Measurements from ENCODE around the gene MED12L.

MED12L gene

DNA sequence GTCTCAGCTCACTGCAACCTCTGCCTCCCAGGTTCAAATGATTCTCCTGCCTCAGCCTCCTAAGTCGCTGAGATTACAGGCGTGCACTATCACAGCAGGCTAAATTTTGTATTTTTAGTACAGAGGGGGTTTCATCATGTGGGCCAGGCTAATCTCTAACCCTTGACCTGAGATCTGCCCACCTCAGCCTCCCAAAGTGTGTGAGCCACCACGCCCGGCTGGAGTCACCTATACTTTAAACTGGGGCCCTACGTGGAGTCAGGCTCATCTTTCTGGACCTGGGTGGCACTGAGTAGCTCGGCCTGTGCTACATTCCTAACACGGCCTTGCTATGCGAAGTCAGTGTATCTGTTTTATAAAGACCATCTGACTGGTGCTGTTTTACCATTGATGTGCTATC lies 111.8 kb downstream of the MED12L start:
- no peak overlapping the region for H3K4me3 ChIP-seq (ENCODE audit: low read depth, low read length)
- TF ChIP-seq, protein P1, sequence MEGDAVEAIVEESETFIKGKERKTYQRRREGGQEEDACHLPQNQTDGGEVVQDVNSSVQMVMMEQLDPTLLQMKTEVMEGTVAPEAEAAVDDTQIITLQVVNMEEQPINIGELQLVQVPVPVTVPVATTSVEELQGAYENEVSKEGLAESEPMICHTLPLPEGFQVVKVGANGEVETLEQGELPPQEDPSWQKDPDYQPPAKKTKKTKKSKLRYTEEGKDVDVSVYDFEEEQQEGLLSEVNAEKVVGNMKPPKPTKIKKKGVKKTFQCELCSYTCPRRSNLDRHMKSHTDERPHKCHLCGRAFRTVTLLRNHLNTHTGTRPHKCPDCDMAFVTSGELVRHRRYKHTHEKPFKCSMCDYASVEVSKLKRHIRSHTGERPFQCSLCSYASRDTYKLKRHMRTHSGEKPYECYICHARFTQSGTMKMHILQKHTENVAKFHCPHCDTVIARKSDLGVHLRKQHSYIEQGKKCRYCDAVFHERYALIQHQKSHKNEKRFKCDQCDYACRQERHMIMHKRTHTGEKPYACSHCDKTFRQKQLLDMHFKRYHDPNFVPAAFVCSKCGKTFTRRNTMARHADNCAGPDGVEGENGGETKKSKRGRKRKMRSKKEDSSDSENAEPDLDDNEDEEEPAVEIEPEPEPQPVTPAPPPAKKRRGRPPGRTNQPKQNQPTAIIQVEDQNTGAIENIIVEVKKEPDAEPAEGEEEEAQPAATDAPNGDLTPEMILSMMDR (IDR thresholded peaks at IDR 0.05; ENCODE audit: borderline replicate concordance, insufficient read depth, low read depth, low read length) = no peak

DNA sequence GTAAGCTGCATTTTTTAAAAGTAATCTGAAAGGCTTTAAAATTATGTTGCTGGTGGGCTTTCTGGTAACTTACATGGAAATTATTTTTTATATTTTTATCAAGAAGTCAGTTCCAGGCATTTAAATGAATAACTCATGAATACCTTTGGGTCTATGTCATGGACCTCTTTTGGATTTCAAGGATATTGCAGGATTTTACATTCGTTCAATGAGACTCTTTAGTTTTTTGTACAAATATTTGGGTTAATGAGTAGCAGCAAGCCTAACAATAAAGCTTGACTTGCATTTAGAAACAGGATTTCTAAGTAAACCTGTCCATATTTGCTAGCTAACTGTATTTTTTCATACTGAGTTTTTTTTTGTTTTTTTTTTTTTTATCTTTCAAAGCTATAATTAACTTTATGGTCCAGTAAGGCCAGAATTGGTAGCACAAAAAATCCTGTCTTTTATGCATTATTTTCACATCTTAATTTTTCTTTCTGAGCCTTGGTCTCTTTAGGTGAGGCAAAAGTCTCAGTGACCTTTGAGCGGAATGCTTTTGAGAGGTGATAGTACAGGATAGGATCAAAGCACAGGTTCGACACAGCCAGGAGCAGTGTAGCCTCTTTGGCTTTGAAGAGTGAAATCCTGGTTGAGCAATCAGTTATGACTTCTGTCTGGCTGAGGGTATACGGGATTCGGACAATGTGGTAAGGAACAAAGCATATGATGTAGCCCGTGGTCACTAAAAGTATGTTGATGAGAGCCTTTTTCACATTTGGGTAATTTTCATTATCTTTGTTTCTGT lies 112.7 kb downstream of the MED12L start:
- TF ChIP-seq, protein P1 (IDR thresholded peaks at IDR 0.05; ENCODE audit: borderline replicate concordance, insufficient read depth, low read depth, low read length) = no peak
- no peak overlapping the region for H3K4me3 ChIP-seq (ENCODE audit: low read depth, low read length)

DNA sequence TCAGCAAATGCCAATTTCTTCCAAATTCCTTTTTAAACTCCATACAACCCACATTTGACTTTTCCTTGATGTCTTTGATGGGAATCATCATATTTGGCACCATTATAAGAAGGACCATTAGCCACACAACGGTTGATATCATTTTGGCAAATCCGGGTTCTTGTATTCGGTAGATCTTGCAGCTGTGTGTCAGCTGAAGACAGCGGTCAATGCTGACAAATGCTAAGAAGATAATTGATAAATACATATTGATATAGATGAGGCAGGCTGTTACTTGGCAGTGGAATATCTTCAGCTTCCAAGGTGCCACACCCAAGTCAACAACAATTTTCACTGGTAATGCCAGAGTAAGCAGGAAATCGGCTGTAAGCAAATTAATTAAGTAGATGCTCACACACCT lies 113.4 kb downstream of the MED12L start:
- H3K4me3 ChIP-seq (ENCODE audit: low read depth, low read length) = no peak overlapping the region
- TF ChIP-seq, protein P1 (IDR thresholded peaks at IDR 0.05; ENCODE audit: borderline replicate concordance, insufficient read depth, low read depth, low read length) = no peak

DNA sequence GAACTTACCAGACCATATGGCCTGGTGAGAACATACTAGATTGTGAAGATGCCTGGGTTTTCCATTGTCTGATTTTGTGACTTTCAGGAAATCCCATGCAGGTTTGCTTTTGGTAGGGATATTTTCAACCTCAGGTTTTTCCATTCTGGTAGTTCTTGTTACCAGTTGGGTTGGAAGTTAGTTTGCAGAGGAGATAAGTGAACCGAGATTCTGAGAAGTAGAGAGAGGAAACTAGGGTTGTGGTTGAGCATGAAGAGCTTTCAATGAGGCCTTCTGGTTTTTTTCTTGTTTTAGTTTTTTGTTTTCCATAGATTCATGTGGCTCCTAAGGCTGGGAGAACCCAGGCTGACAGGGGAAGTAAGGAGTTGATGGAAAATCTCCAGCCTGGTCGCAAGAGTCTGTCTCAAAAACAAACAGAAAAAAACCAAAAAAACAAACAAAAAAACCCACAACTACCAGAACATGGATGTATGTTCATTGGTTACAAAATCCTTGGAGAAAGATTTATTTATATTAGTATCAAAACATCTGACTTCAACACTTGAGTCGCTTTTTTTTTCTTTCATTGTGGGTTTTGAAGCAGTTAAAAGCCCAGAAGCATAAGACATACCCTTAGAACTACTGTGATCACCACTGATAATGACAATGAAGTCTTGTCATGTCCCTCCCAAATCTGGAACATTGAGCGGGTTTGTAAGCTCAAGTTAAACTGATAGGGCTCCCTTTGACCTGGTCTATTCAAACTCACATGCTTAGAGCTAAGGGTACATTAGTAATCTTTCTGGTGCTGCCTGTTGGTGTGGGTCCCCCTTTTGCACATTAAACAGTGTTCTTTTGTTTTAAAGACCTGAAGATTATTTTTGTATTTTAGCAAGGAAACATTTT lies 114.3 kb downstream of the MED12L start:
- H3K4me3 ChIP-seq (ENCODE audit: low read depth, low read length) = no peak overlapping the region
- TF ChIP-seq, protein P1 (IDR thresholded peaks at IDR 0.05; ENCODE audit: borderline replicate concordance, insufficient read depth, low read depth, low read length) = no peak

DNA sequence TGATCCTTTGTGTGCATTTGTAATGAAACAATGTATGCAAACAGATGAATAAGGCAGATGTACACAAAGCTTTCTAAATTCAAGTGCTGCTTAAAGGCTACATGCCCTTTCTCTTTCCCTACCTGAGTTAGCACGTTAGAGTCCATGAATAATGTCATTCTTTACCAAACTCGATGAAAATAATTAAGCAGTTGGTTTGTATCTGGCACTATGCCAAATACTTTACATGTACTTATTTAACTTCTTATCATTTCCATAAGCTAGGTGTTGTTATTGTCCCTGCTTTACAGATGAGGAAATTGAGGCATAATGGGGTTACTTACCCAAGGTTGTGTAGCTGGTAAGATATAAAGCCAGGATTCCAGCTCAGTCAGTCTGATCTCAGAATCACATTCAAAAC lies 115.1 kb downstream of the MED12L start:
- no peak overlapping the region for H3K4me3 ChIP-seq (ENCODE audit: low read depth, low read length)
- TF ChIP-seq, protein P1 (IDR thresholded peaks at IDR 0.05; ENCODE audit: borderline replicate concordance, insufficient read depth, low read depth, low read length) = no peak

DNA sequence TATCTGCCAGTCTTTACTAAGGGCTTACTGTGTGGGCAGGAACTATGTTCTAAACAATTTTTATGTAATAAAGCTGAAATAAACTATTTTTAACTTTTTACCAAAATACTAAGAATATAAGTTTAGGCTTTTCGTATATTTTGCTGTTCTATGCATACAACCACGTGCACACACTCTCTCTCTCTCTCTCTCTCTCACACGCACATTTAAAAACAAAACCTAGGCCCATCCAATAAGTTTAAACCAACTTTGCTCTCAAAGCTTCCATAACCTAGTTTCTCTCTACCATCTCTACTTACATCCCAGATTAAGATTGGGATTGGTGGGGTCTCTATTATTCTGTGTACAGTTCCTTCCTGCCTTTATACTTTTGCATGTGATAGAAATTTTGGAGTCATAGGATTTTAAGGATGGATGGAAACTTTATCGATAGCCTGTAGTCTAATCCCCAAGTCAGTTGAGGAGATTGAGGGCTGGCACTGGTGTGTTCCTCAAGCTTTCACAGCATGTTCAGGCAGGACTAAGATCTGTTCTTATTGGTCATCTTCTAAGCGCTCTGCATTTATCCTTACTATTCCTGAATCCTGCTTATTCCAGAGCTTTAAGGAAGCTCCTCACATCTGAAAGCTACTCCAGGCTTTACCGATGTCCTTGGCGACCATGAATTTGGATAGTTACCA lies 115.7 kb downstream of the MED12L start:
- H3K4me3 ChIP-seq (ENCODE audit: low read depth, low read length) = no peak overlapping the region
- TF ChIP-seq, protein P1 (IDR thresholded peaks at IDR 0.05; ENCODE audit: borderline replicate concordance, insufficient read depth, low read depth, low read length) = no peak
